ENCODE measurements around the gene CAMK2A. TPM values are rescaled to one million over a fixed set of nuclear protein-coding genes. Genes with fewer than 3 reads are reported as not detected.

CAMK2A gene
- polyA plus RNA-seq, 1 donor (not counting 4 experiments of a cell fraction or from before 2014, with no cell fraction given), result 0.05 TPM

- Histone ChIP-seq H3K27ac (ENCODE audit: control insufficient read depth, insufficient read depth, low read length) (no peak overlapping the region), H4K20me1 (ENCODE audit: control insufficient read depth, extremely low read depth, insufficient read depth, low read length) (no peaks in the 10 kb centered on the region), H3K4me3 (ENCODE audit: control insufficient read depth in 2 of 3, extremely low read depth in 1 of 3, insufficient read depth in 2 of 3, low read depth in 1 of 3, low read length in 3 of 3) (no peak overlapping the region), H3K4me1 (ENCODE audit: control insufficient read depth, extremely low read depth, insufficient read depth, low read length) (no peaks in the 10 kb centered on the region), H2AFZ (ENCODE audit: control insufficient read depth, low read length) (no peak overlapping the region), H3K79me2 (ENCODE audit: control insufficient read depth, insufficient read depth, low read length) (no peaks in the 10 kb centered on the region), H3K9me1 (ENCODE audit: control insufficient read depth, extremely low read depth, insufficient read depth, low read length) (no peaks in the 10 kb centered on the region), H3K27me3 (ENCODE audit: control insufficient read depth, extremely low read depth, insufficient read depth, low read length) (peaks cover 11% of the 10 kb centered on the region), H3K4me2 (ENCODE audit: control insufficient read depth, extremely low read depth, insufficient read depth, low read depth, low read length) (no peak overlapping the region), H3K9me3 (ENCODE audit: control insufficient read depth, low read depth, low read length) (no peaks in the 10 kb centered on the region), H3K36me3 (ENCODE audit: control insufficient read depth in 2 of 2, extremely low read depth in 1 of 2, insufficient read depth in 2 of 2, low read length in 2 of 2) (no peaks in the 10 kb centered on the region), H3K9ac (ENCODE audit: control insufficient read depth, extremely low read depth, insufficient read depth, low read length) (no peak overlapping the region)
- dilution Hi-C loops (cut with MboI; ENCODE audit: extremely low pct_ligation_motif_present, low sequenced_read_pairs), result no loop called here
- no peak for FAIRE-seq
- TF ChIP-seq EZH2 (IDR thresholded peaks at IDR 0.05; ENCODE audit: low read length), result no peak
- TF ChIP-seq, protein P1, sequence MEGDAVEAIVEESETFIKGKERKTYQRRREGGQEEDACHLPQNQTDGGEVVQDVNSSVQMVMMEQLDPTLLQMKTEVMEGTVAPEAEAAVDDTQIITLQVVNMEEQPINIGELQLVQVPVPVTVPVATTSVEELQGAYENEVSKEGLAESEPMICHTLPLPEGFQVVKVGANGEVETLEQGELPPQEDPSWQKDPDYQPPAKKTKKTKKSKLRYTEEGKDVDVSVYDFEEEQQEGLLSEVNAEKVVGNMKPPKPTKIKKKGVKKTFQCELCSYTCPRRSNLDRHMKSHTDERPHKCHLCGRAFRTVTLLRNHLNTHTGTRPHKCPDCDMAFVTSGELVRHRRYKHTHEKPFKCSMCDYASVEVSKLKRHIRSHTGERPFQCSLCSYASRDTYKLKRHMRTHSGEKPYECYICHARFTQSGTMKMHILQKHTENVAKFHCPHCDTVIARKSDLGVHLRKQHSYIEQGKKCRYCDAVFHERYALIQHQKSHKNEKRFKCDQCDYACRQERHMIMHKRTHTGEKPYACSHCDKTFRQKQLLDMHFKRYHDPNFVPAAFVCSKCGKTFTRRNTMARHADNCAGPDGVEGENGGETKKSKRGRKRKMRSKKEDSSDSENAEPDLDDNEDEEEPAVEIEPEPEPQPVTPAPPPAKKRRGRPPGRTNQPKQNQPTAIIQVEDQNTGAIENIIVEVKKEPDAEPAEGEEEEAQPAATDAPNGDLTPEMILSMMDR (optimal IDR thresholded peaks at IDR 0.05 in 1 of 3, IDR thresholded peaks at IDR 0.05 in 1 of 3, conservative IDR thresholded peaks at IDR 0.05 in 1 of 3; ENCODE audit: extremely low read depth in 1 of 3, insufficient read depth in 2 of 3, low read length in 3 of 3), result no peak
- DNase-seq (ENCODE audit: low read depth, low spot score), result no peak
Measured at GRCh38 chr5:150219861-150220260, 69.7 kb downstream of the CAMK2A start.

DNA sequence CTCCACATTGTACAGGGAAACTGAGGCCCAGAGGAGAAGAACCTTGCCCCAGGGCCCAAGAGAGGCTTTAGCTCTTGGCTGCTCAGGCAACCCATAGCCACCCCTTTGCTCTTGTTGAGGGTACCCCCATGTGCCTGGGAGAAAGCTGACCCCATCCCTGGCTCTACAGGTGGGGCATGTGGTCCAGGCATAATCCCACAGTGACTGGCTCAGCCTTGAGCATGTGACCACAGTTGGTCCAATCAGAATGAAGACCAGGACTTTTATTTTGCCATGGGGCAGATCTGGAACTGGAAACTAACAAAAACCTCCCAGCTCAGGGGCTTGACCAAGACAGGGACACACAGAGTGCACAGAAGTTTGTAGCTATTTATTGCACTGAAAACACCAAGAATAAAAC is 70.4 kb downstream of the CAMK2A start:
- no peak overlapping the region for H3K4me3 ChIP-seq (ENCODE audit: control insufficient read depth in 2 of 3, extremely low read depth in 1 of 3, insufficient read depth in 2 of 3, low read depth in 1 of 3, low read length in 3 of 3)
- dilution Hi-C loops (cut with MboI; ENCODE audit: extremely low pct_ligation_motif_present, low sequenced_read_pairs), result no loop called here
- H3K79me2 ChIP-seq (ENCODE audit: control insufficient read depth, insufficient read depth, low read length), result no peaks in the 10 kb centered on the region
- H3K9ac ChIP-seq (ENCODE audit: control insufficient read depth, extremely low read depth, insufficient read depth, low read length), result no peak overlapping the region
- H3K4me2 ChIP-seq (ENCODE audit: control insufficient read depth, extremely low read depth, insufficient read depth, low read depth, low read length), result no peak overlapping the region
- H3K9me1 ChIP-seq (ENCODE audit: control insufficient read depth, extremely low read depth, insufficient read depth, low read length), result no peaks in the 10 kb centered on the region
- FAIRE-seq, result no peak
- no peak for DNase-seq (ENCODE audit: low read depth, low spot score)
- no peak overlapping the region for H2AFZ ChIP-seq (ENCODE audit: control insufficient read depth, low read length)
- no peaks in the 10 kb centered on the region for H4K20me1 ChIP-seq (ENCODE audit: control insufficient read depth, extremely low read depth, insufficient read depth, low read length)
- H3K36me3 ChIP-seq (ENCODE audit: control insufficient read depth in 2 of 2, extremely low read depth in 1 of 2, insufficient read depth in 2 of 2, low read length in 2 of 2), result no peaks in the 10 kb centered on the region
- no peak overlapping the region for H3K27ac ChIP-seq (ENCODE audit: control insufficient read depth, insufficient read depth, low read length)
- peaks cover 11% of the 10 kb centered on the region for H3K27me3 ChIP-seq (ENCODE audit: control insufficient read depth, extremely low read depth, insufficient read depth, low read length)
- H3K4me1 ChIP-seq (ENCODE audit: control insufficient read depth, extremely low read depth, insufficient read depth, low read length), result no peaks in the 10 kb centered on the region
- TF ChIP-seq, protein P1 (optimal IDR thresholded peaks at IDR 0.05 in 1 of 3, IDR thresholded peaks at IDR 0.05 in 1 of 3, conservative IDR thresholded peaks at IDR 0.05 in 1 of 3; ENCODE audit: extremely low read depth in 1 of 3, insufficient read depth in 2 of 3, low read length in 3 of 3), result no peak
- no peak for TF ChIP-seq EZH2 (IDR thresholded peaks at IDR 0.05; ENCODE audit: low read length)
- H3K9me3 ChIP-seq (ENCODE audit: control insufficient read depth, low read depth, low read length), result no peaks in the 10 kb centered on the region
